Skeletal muscle tissue (tissue), 4 donors: ENCODE measurements around the gene FAM153A. TPM values are rescaled to one million over a fixed set of nuclear protein-coding genes. Genes with fewer than 3 reads are reported as not detected.
"Not testable (repeated sequence)": the region's sequence is repeated elsewhere in the genome, so short reads cannot be mapped to it uniquely, and the experiment has no call there.

Experiments
- H3K27ac ChIP-seq: one replicate; pipeline ENCODE4 v1.7.0; 2013; ENCODE audit warnings: mild to moderate bottlenecking, low read depth, low read length, inconsistent platforms
- H3K27me3 ChIP-seq, 3 donors: one replicate each; pipeline ENCODE4 v1.7.0; 2013; ENCODE audit warnings: low read length in 3 of 3; ENCODE audit not compliant: control insufficient read depth in 3 of 3, insufficient read depth in 3 of 3
- H3K36me3 ChIP-seq, 3 donors: one replicate each; pipeline ENCODE4 v1.7.0; 2013; ENCODE audit warnings: low read length in 3 of 3; ENCODE audit not compliant: control insufficient read depth in 3 of 3, insufficient read depth in 3 of 3
- H3K4me1 ChIP-seq, 3 donors: one replicate each; pipeline ENCODE4 v1.7.0; 2013; ENCODE audit warnings: low read length in 3 of 3, mild to moderate bottlenecking in 3 of 3; ENCODE audit not compliant: control insufficient read depth in 3 of 3, insufficient read depth in 3 of 3
- H3K4me3 ChIP-seq, 3 donors: one replicate each; pipeline ENCODE4 v1.7.0; 2013; ENCODE audit warnings: low read length in 3 of 3
- H3K9ac ChIP-seq, 3 donors: one replicate each; pipeline ENCODE4 v1.7.0; 2013; ENCODE audit warnings: low read length in 3 of 3, mild to moderate bottlenecking in 3 of 3, moderate library complexity in 2 of 3, low read depth in 1 of 3
- H3K9me3 ChIP-seq, 3 donors: one replicate each; pipeline ENCODE4 v1.7.0; 2013; ENCODE audit warnings: low read length in 3 of 3; ENCODE audit not compliant: control insufficient read depth in 3 of 3
- total RNA-seq: library from RNA; depleted of rRNA; stranded (reverse); fragments of >200 nt; gene quantifications from one replicate; pipeline ENCODE4 v1.2.3, GENCODE V29; 2014
- donor health status: Osteomylitis.

Gene FAM153A
- total RNA-seq, 1 donor from 2014 or later = not detected

- not testable (repeated sequence) for H3K9me3 ChIP-seq, H3K27me3 ChIP-seq, H3K27ac ChIP-seq, H3K9ac ChIP-seq, H3K36me3 ChIP-seq, H3K4me1 ChIP-seq, H3K4me3 ChIP-seq
Observed at GRCh38 chr5:177807265-177807664, 24.6 kb upstream of the FAM153A start.

- not testable (repeated sequence) for H3K9me3 ChIP-seq, H3K4me1 ChIP-seq, H3K9ac ChIP-seq, H3K4me3 ChIP-seq, H3K36me3 ChIP-seq, H3K27me3 ChIP-seq, H3K27ac ChIP-seq
Observed at GRCh38 chr5:177801427-177801826, 18.7 kb upstream of the FAM153A start.

- not testable (repeated sequence) for H3K4me3 ChIP-seq, H3K9ac ChIP-seq, H3K27ac ChIP-seq, H3K4me1 ChIP-seq, H3K36me3 ChIP-seq, H3K9me3 ChIP-seq, H3K27me3 ChIP-seq
Observed at GRCh38 chr5:177798237-177798840, 15.6 kb upstream of the FAM153A start.

- H3K36me3 ChIP-seq, H3K27ac ChIP-seq, H3K4me1 ChIP-seq, H3K9me3 ChIP-seq, H3K27me3 ChIP-seq, H3K4me3 ChIP-seq, H3K9ac ChIP-seq: not testable (repeated sequence)
Observed at GRCh38 chr5:177793272-177793671, 10.6 kb upstream of the FAM153A start.

GRCh38 chr5:177791649-177792048, 8.9 kb upstream of the FAM153A start:
- not testable (repeated sequence) for H3K27me3 ChIP-seq, H3K4me1 ChIP-seq, H3K4me3 ChIP-seq, H3K9ac ChIP-seq, H3K36me3 ChIP-seq, H3K27ac ChIP-seq, H3K9me3 ChIP-seq

- not testable (repeated sequence) for H3K9ac ChIP-seq, H3K27ac ChIP-seq, H3K9me3 ChIP-seq, H3K4me3 ChIP-seq, H3K4me1 ChIP-seq, H3K36me3 ChIP-seq, H3K27me3 ChIP-seq
Observed at GRCh38 chr5:177782169-177782568, 530 bp downstream of the FAM153A start.

DNA sequence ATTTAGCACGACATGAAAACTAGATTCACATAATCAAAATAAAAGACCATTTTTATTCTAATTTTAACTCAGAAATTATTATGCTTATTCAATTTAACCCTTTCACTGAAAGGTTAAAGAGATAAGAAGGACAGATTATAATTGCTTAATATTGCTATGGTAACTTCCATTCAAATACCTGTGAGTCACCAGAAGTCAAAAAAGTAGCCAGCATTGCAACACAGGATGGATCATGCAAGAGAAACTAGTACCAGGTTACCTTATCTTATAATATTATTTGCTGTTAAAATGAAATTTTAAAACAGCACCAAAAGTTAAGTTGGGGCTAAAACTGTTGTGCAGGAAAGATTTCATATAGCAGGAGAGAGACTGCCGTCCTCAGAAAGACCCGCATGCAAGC, 11.5 kb downstream of the FAM153A start:
- H3K9ac ChIP-seq, H3K9me3 ChIP-seq, H3K27ac ChIP-seq: not testable (repeated sequence)

GRCh38 chr5:177770646-177771045, 12.1 kb downstream of the FAM153A start:
- not testable (repeated sequence) for H3K9me3 ChIP-seq, H3K4me1 ChIP-seq, H3K27ac ChIP-seq, H3K27me3 ChIP-seq, H3K4me3 ChIP-seq, H3K36me3 ChIP-seq, H3K9ac ChIP-seq

More for the DNA sequence above, 11.5 kb downstream of the FAM153A start:
- H3K36me3 ChIP-seq, H3K27me3 ChIP-seq, H3K4me1 ChIP-seq, H3K4me3 ChIP-seq: not testable (repeated sequence)

DNA sequence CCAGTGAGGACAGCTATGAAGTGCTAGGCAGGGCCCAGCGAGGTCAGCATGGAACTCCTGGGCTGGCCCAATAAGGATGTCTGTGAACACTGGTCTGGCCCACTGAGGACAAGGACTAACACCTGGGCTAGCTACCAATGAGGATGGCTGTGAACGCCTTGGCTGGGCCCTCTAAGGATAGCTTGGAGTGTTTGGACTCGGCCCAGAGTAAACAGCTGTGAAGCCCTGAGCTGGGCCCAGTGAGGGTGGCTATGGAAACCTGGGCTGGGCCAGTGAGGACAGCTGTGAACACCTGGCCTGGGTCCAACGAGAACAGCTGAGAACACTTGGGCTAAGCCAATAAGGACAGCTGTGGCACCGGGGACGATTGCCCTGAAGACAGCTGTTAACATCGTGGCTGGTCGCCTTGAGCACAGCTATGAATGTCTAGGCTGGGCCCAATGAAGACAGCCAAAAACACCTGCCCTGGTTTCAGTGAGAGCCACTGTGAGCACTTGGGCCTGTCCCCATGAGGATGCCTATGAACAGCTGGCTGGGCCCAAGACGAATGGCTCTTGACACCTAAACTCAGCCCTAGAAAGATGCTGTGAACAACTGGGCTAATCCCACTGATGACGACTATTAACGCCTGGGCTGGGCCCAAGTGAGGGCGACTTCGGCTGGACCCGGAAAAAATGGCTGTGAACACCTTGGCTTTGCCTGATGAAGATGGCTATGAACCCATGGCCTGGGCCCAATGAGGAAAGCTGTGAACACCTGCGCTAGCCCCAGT, 18.8 kb downstream of the FAM153A start:
- H3K27ac ChIP-seq, H3K9ac ChIP-seq, H3K4me3 ChIP-seq, H3K27me3 ChIP-seq, H3K9me3 ChIP-seq, H3K4me1 ChIP-seq, H3K36me3 ChIP-seq: not testable (repeated sequence)

- H3K27ac ChIP-seq, H3K9me3 ChIP-seq, H3K4me1 ChIP-seq, H3K4me3 ChIP-seq, H3K9ac ChIP-seq, H3K36me3 ChIP-seq, H3K27me3 ChIP-seq: not testable (repeated sequence)
Observed at GRCh38 chr5:177760954-177761353, 21.7 kb downstream of the FAM153A start.
